Neural cell (in vitro differentiated cells): ENCODE measurements around the gene BCL2L2. TPM values are rescaled to one million over a fixed set of nuclear protein-coding genes. Genes with fewer than 3 reads are reported as not detected.
A peak's percentile ranks its signal among the peaks of the same experiment; 100 is the strongest.

ENCODE experiments used
- H2AFZ ChIP-seq: fragments of 200-600, 300-800 bp; sonication (generic), shearing (Covaris generic); 2 replicates; pipeline ENCODE4 v1.6.0; 2014; ENCODE audit warnings: low read depth, mild to moderate bottlenecking, antibody characterized with exemption, low read length, moderate library complexity
- H3F3A ChIP-seq: fragments of 200-600 bp; shearing (Covaris generic); 2 replicates; pipeline ENCODE4 v1.6.1; 2016; ENCODE audit warnings: mild to moderate bottlenecking, moderate library complexity, mixed read lengths, antibody characterized with exemption, low read length; ENCODE audit not compliant: insufficient read depth, poor library complexity, severe bottlenecking
- H3K27ac ChIP-seq: fragments of 200-600, 300-800 bp; sonication (generic), shearing (Covaris generic); 2 replicates; pipeline ENCODE4 v1.5.1; 2014; ENCODE audit warnings: mild to moderate bottlenecking, low read length, moderate library complexity
- H3K27me3 ChIP-seq: fragments of 300-800, 200-600 bp; sonication (generic), shearing (Covaris generic); 2 replicates; pipeline ENCODE4 v1.6.0; 2014; ENCODE audit warnings: mild to moderate bottlenecking, low read depth, low read length, moderate library complexity; ENCODE audit not compliant: insufficient read depth
- H3K36me3 ChIP-seq: fragments of 300-800, 200-600 bp; sonication (generic), shearing (Covaris generic); 2 replicates; pipeline ENCODE4 v1.5.1; 2014; ENCODE audit warnings: mild to moderate bottlenecking, antibody characterized with exemption, low read length, moderate library complexity; ENCODE audit not compliant: insufficient read depth
- H3K4me2 ChIP-seq: fragments of 300-800, 200-600 bp; sonication (generic), shearing (Covaris generic); 2 replicates; pipeline ENCODE4 v1.6.0; 2014; ENCODE audit warnings: mild to moderate bottlenecking, low read length
- H3K4me3 ChIP-seq: fragments of 300-800, 200-600 bp; sonication (generic), shearing (Covaris generic); 2 replicates; pipeline ENCODE4 v1.5.1; 2014; ENCODE audit warnings: mild to moderate bottlenecking, low read length, moderate library complexity
- H3K79me2 ChIP-seq: fragments of 200-600 bp; shearing (Covaris generic); replicated peaks from 2 replicates; pipeline ENCODE4 v1.6.0; 2014; ENCODE audit warnings: mild to moderate bottlenecking, low read length, moderate library complexity; ENCODE audit not compliant: insufficient read depth
- H3K9ac ChIP-seq: fragments of 300-800, 200-600 bp; sonication (generic), shearing (Covaris generic); 2 replicates; pipeline ENCODE4 v1.6.1; 2016; ENCODE audit warnings: mild to moderate bottlenecking, low read length, mixed read lengths
- H3K9me2 ChIP-seq: fragments of 200-600 bp; shearing (Covaris generic); 2 replicates; pipeline ENCODE4 v1.6.1; 2016; ENCODE audit warnings: mild to moderate bottlenecking, low read length, mixed read lengths; ENCODE audit not compliant: insufficient read depth
- H3K9me3 ChIP-seq: fragments of 200-600, 300-800 bp; sonication (generic), shearing (Covaris generic); 2 replicates; pipeline ENCODE4 v1.6.1; 2016; ENCODE audit warnings: mild to moderate bottlenecking, mixed run types, low read length, moderate library complexity, mixed read lengths
- H4K20me1 ChIP-seq: fragments of 200-600 bp; shearing (Covaris generic); 2 replicates; pipeline ENCODE4 v1.6.1; 2016; ENCODE audit warnings: mild to moderate bottlenecking, mixed run types; ENCODE audit not compliant: insufficient read depth
- EP300 ChIP-seq: fragments of 450-650 bp; conservative IDR thresholded peaks from 2 replicates; pipeline ENCODE4 v1.6.1; 2014; ENCODE audit warnings: antibody characterized with exemption, mild to moderate bottlenecking, moderate library complexity; ENCODE audit not compliant: poor library complexity, severe bottlenecking
- EZH2 ChIP-seq: fragments of 200-600, 300-800 bp; shearing (Covaris generic), sonication (generic); IDR thresholded peaks from 2 replicates; pipeline ENCODE4 v1.6.1; 2014; ENCODE audit warnings: antibody characterized with exemption, low read length, borderline replicate concordance, mild to moderate bottlenecking; ENCODE audit not compliant: insufficient read depth, poor library complexity, severe bottlenecking
- MXI1 ChIP-seq: fragments of 450-650 bp; conservative IDR thresholded peaks from 2 replicates; pipeline ENCODE4 v1.6.1; 2014; ENCODE audit warnings: antibody characterized with exemption, mild to moderate bottlenecking; ENCODE audit not compliant: poor library complexity, severe bottlenecking
- POLR2AphosphoS5 ChIP-seq: IDR thresholded peaks from 2 replicates; pipeline ENCODE4 v1.6.1; 2012
- RAD21 ChIP-seq: fragments of 450-650 bp; conservative IDR thresholded peaks from 2 replicates; pipeline ENCODE4 v1.6.1; 2014; ENCODE audit warnings: antibody characterized with exemption, mild to moderate bottlenecking, moderate library complexity
- REST ChIP-seq: IDR thresholded peaks from 2 replicates; pipeline ENCODE4 v1.6.1; 2012; ENCODE audit warnings: borderline replicate concordance
- SMC3 ChIP-seq: fragments of 450-650 bp; conservative IDR thresholded peaks from 2 replicates; pipeline ENCODE4 v1.6.1; 2014; ENCODE audit warnings: antibody characterized with exemption, mild to moderate bottlenecking, moderate library complexity; ENCODE audit not compliant: poor library complexity
- TAF1 ChIP-seq: IDR thresholded peaks from 2 replicates; pipeline ENCODE4 v1.6.1; 2012; ENCODE audit warnings: low read depth
- polyA plus RNA-seq: library from polyadenylated mRNA; depleted of rRNA; stranded (reverse); fragments of >200 nt; gene quantifications from 2 replicates; pipeline ENCODE4 v1.2.3, GENCODE V29; 2014
- TF ChIP-seq, protein P1 (sequence below): fragments of 450-650 bp; IDR thresholded peaks from 2 replicates; pipeline ENCODE4 v1.5.1; 2014; ENCODE audit warnings: antibody characterized with exemption, mild to moderate bottlenecking, moderate library complexity; ENCODE audit not compliant: poor library complexity, severe bottlenecking

The BCL2L2 gene
- polyA plus RNA-seq, 1 donor from 2014 or later, result 35.8 TPM

DNA sequence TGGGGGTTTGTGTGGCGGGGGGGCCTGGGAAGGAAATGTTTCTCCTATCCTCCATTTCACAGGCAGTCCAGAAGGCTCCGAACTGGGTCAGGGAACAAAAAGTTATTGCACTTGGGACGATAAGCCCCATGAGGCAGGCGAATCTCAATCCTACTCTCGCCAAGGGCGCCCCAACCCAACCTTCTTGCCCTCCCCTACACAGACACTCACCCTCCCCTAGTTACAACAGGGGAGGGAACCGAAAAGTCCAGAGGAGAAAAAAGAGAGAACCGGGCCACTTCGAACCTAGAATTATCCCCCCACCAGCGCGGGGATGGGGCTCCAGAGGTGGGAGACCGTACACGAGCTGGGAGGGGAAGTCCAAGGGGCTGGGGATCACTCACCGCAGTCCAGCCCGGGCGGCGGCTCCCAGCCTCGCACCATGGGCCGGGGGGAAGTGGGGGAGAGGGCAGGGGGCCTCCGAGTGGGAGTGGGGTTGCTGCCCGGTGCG is 21.1 kb upstream of the BCL2L2 start:
- Histone ChIP-seq H2AFZ (peak overlapping the region; percentile 75), H3K9me3 (no peaks in the 10 kb centered on the region), H3F3A (no peaks in the 10 kb centered on the region), H3K36me3 (no peaks in the 10 kb centered on the region), H3K4me3 (peak overlapping the region; percentile 94), H3K27me3 (no peaks in the 10 kb centered on the region), H4K20me1 (no peaks in the 10 kb centered on the region), H3K79me2 (peaks cover 9% of the 10 kb centered on the region), H3K4me2 (peak overlapping the region; percentile 84), H3K27ac (peak overlapping the region; percentile 51), H3K9ac (peak overlapping the region; percentile 80), H3K9me2 (no peaks in the 10 kb centered on the region)
- TF ChIP-seq EP300 (no peak), EZH2 (no peak), TAF1 (no peak), MXI1 (no peak)

DNA sequence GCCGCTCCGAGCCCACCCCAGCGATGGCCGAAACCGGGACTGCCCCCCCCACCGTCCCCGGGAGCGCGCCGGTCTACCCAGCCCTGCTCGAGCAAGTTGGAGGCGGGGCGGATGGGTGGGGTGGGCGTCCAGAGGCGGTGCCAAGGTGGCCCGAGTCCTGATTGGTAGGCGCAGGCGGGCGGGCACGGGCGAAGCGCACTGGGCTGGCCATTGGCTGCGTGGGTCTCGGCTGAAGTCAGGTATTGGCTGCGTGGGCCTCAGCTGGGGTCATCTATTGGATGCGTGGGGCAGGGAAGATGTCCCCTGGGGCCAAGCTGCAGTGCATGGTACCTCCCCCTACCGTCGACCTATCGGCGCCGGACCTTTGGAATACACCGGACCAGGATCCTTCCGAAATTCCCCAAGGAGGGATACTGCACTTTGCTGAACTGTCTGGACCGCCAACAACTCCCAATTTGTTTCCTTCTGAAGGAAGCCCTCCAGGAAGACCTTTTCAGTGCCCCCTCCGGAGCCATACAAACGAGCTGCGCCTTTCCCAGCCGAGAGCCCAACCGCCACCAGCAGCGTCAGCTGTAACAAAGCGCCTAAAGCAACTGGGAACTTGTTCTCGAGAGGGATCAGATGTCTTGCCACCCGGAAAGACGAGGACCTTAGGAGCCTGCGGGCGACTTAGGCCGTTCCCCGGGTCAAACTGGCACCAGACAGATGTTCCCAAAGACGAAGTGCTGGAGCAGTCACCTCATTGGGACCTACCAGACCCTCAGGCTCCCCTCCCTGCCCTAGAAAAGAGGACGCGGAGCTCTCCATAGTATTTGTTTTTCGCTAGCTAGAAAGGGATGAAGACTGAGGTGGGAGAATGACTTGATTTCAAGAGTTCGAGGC is 20.4 kb upstream of the BCL2L2 start, which contains the start of gene HOMEZ:
TSS of gene HOMEZ (minus strand) at position 113 of the 882 bp plus-strand sequence. CDS start 180 bp downstream, outside the sequence.
- Histone ChIP-seq H2AFZ (peak within 1 kb of the TSS; percentile 75), H3K79me2 (peaks cover 9% of the 10 kb centered on the region), H3K36me3 (no peaks in the 10 kb centered on the region), H3F3A (no peaks in the 10 kb centered on the region), H3K27me3 (no peaks in the 10 kb centered on the region), H4K20me1 (no peaks in the 10 kb centered on the region), H3K4me2 (peak within 1 kb of the TSS; percentile 84), H3K9me2 (no peaks in the 10 kb centered on the region), H3K9ac (peak within 1 kb of the TSS; percentile 80), H3K9me3 (no peaks in the 10 kb centered on the region), H3K4me3 (peak within 1 kb of the TSS; percentile 94), H3K27ac (peak within 1 kb of the TSS; percentile 86)
- TF ChIP-seq, protein P1, sequence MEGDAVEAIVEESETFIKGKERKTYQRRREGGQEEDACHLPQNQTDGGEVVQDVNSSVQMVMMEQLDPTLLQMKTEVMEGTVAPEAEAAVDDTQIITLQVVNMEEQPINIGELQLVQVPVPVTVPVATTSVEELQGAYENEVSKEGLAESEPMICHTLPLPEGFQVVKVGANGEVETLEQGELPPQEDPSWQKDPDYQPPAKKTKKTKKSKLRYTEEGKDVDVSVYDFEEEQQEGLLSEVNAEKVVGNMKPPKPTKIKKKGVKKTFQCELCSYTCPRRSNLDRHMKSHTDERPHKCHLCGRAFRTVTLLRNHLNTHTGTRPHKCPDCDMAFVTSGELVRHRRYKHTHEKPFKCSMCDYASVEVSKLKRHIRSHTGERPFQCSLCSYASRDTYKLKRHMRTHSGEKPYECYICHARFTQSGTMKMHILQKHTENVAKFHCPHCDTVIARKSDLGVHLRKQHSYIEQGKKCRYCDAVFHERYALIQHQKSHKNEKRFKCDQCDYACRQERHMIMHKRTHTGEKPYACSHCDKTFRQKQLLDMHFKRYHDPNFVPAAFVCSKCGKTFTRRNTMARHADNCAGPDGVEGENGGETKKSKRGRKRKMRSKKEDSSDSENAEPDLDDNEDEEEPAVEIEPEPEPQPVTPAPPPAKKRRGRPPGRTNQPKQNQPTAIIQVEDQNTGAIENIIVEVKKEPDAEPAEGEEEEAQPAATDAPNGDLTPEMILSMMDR, result peak; percentile 48
- TF ChIP-seq TAF1 (peak; percentile 65), EZH2 (no peak), MXI1 (peak; percentile 53), SMC3 (peak; percentile 21), REST (peak; percentile 37), EP300 (no peak), RAD21 (peak; percentile 15), POLR2AphosphoS5 (peak; percentile 83)
